Measurements from ENCODE around the gene ECI2. TPM values are rescaled to one million over a fixed set of nuclear protein-coding genes. Genes with fewer than 3 reads are reported as not detected.
A peak's percentile ranks its signal among the peaks of the same experiment; 100 is the strongest.

ECI2 gene
- total and polyA plus RNA-seq, 10 of the 15 experiments (the other 5 are each of a cell fraction or from before 2014, with no cell fraction given) = 38.7 to 129 (median 60.1) TPM

DNA sequence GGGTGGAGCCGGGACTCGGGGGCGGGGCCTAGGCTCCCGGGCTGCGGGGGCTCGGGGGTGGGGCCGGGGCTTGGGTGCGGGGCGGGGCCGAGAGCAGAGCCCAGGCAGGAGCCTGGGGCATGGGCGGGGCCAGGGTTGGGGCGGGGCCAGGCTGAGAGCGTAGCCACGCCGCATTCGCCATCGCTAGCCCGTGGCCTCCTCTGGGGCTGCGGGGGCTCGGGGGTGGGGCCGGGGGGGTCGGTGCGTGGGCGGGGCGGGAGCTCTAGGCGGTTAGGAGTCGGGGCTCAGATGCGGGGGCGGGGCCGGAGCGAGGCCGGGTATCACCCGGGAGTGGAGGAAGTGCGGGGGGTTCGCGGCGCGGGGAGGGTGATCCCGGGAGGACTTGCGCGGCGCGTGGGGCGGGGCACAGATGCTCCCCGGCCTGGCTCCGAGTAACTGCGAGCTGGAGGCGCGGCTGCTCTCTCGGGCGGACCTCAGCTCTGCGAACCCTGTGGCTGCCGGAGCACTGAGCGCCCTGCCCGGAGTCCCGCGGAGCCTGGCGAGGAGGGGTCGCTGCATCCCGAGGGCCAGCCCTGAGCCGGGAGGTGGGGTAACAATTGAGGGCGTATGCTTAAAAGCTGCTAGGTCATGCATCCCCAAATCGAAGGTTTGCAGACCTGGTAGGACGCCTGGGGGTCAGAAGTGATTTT lies 434 bp upstream of the ECI2 start (continued):
- TF ChIP-seq IRF3 (IDR thresholded peaks at IDR 0.05) (no peak), DPF2 (IDR thresholded peaks at IDR 0.05) (0 out of 2 replicates have a peak, but pooled peaks have one; percentile 43), POU2F2 (IDR thresholded peaks at IDR 0.05; ENCODE audit: borderline replicate concordance, low read depth, low read length) (no peak), RUNX3 (IDR thresholded peaks at IDR 0.05; ENCODE audit: low read length) (no peak), SIN3A (IDR thresholded peaks at IDR 0.05; ENCODE audit: low read depth, low read length) (no peak), CREB1 (IDR thresholded peaks at IDR 0.05; ENCODE audit: low read depth) (0 out of 2 replicates have a peak, but pooled peaks have one; percentile 11), GATAD2B (conservative IDR thresholded peaks at IDR 0.05; ENCODE audit: low read depth) (0 out of 2 replicates have a peak, but pooled peaks have one; percentile 42), FOS (IDR thresholded peaks at IDR 0.05; ENCODE audit: borderline replicate concordance, extremely low read depth, insufficient read length) (no peak), BHLHE40 (IDR thresholded peaks at IDR 0.05; ENCODE audit: borderline replicate concordance in 1 of 2, low read depth in 2 of 2, low read length in 1 of 2) (peak in 1 of 2 experiments; percentile 42; a peak in 1 of 4 replicates)
- TF ChIP-seq, protein P1, sequence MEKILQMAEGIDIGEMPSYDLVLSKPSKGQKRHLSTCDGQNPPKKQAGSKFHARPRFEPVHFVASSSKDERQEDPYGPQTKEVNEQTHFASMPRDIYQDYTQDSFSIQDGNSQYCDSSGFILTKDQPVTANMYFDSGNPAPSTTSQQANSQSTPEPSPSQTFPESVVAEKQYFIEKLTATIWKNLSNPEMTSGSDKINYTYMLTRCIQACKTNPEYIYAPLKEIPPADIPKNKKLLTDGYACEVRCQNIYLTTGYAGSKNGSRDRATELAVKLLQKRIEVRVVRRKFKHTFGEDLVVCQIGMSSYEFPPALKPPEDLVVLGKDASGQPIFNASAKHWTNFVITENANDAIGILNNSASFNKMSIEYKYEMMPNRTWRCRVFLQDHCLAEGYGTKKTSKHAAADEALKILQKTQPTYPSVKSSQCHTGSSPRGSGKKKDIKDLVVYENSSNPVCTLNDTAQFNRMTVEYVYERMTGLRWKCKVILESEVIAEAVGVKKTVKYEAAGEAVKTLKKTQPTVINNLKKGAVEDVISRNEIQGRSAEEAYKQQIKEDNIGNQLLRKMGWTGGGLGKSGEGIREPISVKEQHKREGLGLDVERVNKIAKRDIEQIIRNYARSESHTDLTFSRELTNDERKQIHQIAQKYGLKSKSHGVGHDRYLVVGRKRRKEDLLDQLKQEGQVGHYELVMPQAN (conservative IDR thresholded peaks at IDR 0.05) = peak; percentile 34; the same call in 1 of the 2 replicates
